ENCODE measurements around the gene LRTM2.

The LRTM2 gene

GRCh38 chr12:1872001-1872400, 51.6 kb downstream of the LRTM2 start:
- no peak overlapping the region for H3K27ac ChIP-seq (ENCODE audit: extremely low read depth, low read depth, low read length)
- ChIA-PET POLR2A (no interaction called here), CTCF (no interaction called here)
- no peaks in the 10 kb centered on the region for H3K4me1 ChIP-seq (ENCODE audit: control insufficient read depth, insufficient read depth, low read length)
- TF ChIP-seq ZNF266 (tag by site-specific recombination; IDR thresholded peaks at IDR 0.05; ENCODE audit: low read depth) (no peak), ZBTB48 (tag by site-specific recombination; IDR thresholded peaks at IDR 0.05) (no peak), ZNF561 (tag by site-specific recombination; IDR thresholded peaks at IDR 0.05; ENCODE audit: borderline replicate concordance) (no peak), GLIS2 (tag by site-specific recombination; IDR thresholded peaks at IDR 0.05) (no peak)
- TF ChIP-seq, protein P1, sequence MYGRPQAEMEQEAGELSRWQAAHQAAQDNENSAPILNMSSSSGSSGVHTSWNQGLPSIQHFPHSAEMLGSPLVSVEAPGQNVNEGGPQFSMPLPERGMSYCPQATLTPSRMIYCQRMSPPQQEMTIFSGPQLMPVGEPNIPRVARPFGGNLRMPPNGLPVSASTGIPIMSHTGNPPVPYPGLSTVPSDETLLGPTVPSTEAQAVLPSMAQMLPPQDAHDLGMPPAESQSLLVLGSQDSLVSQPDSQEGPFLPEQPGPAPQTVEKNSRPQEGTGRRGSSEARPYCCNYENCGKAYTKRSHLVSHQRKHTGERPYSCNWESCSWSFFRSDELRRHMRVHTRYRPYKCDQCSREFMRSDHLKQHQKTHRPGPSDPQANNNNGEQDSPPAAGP (tag by site-specific recombination; IDR thresholded peaks at IDR 0.05): no peak
- TF ChIP-seq, protein P2, sequence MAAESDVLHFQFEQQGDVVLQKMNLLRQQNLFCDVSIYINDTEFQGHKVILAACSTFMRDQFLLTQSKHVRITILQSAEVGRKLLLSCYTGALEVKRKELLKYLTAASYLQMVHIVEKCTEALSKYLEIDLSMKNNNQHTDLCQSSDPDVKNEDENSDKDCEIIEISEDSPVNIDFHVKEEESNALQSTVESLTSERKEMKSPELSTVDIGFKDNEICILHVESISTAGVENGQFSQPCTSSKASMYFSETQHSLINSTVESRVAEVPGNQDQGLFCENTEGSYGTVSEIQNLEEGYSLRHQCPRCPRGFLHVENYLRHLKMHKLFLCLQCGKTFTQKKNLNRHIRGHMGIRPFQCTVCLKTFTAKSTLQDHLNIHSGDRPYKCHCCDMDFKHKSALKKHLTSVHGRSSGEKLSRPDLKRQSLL (tag by site-specific recombination; IDR thresholded peaks at IDR 0.05): no peak
- H3K4me3 ChIP-seq (ENCODE audit: low read depth, low read length): no peak overlapping the region
- no peaks in the 10 kb centered on the region for H3K36me3 ChIP-seq (ENCODE audit: control insufficient read depth in 2 of 2, insufficient read depth in 1 of 2, low read length in 2 of 2)
- no peaks in the 10 kb centered on the region for H3K9me3 ChIP-seq (ENCODE audit: control insufficient read depth, insufficient read depth, low read depth, low read length)

DNA sequence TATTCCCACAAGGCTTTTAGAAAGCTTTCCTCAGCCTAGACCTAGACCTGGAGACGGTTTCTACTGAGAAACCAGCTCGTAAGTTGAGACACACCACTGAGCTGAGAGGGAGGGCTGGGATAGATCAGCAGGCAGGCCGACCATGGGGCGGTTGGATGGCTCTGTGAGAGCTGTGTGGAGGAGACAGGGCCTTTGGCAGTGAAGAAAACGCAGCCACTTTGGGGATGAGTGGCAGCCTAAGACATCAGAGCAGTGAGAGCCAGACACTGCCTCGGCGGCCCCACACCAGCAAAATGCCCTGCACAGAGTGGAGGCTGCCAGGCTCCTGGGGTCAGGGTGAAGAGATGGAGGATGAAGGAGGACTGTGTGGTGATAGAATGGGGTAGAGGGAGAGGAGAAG, 52.1 kb downstream of the LRTM2 start:
- Histone ChIP-seq H3K27ac (ENCODE audit: extremely low read depth, low read depth, low read length) (no peak overlapping the region), H3K36me3 (ENCODE audit: control insufficient read depth in 2 of 2, insufficient read depth in 1 of 2, low read length in 2 of 2) (no peaks in the 10 kb centered on the region), H3K4me1 (ENCODE audit: control insufficient read depth, insufficient read depth, low read length) (no peaks in the 10 kb centered on the region), H3K9me3 (ENCODE audit: control insufficient read depth, insufficient read depth, low read depth, low read length) (no peaks in the 10 kb centered on the region), H3K4me3 (ENCODE audit: low read depth, low read length) (no peak overlapping the region)
- TF ChIP-seq ZNF426 (tag by site-specific recombination; IDR thresholded peaks at IDR 0.05) (no peak), ZNF2 (tag by site-specific recombination; IDR thresholded peaks at IDR 0.05) (no peak), ZNF629 (tag by site-specific recombination; IDR thresholded peaks at IDR 0.05) (no peak), ZBTB44 (tag by site-specific recombination; IDR thresholded peaks at IDR 0.05) (no peak), REPIN1 (tag by site-specific recombination; IDR thresholded peaks at IDR 0.05; ENCODE audit: low read depth) (no peak)
- POLR2A ChIA-PET: no interaction called here
- CTCF ChIA-PET: no interaction called here

DNA sequence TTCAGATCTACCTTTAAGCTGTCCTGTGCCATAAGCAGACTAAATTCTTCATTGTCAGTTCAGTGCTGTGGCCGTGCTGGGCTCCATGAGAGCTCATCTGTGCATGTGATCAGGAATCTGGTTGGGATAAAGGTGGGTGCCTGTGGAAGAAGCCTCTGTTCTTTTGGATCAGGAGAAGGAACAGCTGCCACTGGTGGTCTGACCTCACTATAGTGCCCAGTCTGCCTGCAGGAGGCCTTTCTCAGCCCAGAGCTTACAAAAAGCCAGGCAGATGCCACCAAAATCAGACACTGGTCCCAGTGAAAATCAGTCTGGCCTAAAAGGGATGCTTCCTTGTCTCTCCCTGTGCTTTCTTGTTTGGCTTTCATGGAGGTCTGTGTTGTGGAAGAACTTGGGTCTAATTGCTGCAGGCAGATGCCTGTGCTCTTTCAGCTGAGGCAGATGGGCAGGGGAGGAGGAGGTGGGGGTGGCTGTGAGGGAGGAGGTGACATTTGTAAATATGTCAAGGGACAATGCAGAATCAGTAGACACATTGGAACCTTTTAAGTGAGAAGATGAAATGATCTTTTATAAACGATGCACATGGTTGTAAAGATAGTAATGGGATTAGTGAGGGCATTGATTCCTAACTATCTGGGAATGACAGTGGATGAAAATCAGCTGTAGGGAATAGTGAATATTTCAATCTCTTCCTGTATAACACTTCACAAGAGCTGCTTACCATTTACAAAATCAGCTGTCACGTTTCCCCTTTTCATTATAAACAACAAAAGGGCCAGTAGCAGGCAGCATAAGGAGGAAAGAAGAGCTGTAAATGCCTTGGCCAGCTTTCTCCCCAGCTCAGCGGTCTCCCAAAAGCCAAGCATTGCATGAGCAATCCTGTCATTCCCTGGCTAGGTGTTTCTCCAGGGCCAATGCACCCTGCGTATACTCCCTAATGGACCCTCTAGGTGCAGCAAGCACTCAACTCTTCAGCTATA, 53.5 kb downstream of the LRTM2 start:
- ChIA-PET CTCF (interaction anchor here (0.6 to 1.0 kb wide), 2 partner anchors 17 to 42 kb away, joined by 3 to 4 read pairs; no protein-coding TSS in a partner anchor), POLR2A (no interaction called here)
- H3K4me1 ChIP-seq (ENCODE audit: control insufficient read depth, insufficient read depth, low read length): no peaks in the 10 kb centered on the region
- TF ChIP-seq ZNF266 (tag by site-specific recombination; IDR thresholded peaks at IDR 0.05; ENCODE audit: low read depth): no peak
- no peak for TF ChIP-seq ZNF138 (tag by site-specific recombination; IDR thresholded peaks at IDR 0.05; ENCODE audit: borderline replicate concordance)
- TF ChIP-seq, protein P3, sequence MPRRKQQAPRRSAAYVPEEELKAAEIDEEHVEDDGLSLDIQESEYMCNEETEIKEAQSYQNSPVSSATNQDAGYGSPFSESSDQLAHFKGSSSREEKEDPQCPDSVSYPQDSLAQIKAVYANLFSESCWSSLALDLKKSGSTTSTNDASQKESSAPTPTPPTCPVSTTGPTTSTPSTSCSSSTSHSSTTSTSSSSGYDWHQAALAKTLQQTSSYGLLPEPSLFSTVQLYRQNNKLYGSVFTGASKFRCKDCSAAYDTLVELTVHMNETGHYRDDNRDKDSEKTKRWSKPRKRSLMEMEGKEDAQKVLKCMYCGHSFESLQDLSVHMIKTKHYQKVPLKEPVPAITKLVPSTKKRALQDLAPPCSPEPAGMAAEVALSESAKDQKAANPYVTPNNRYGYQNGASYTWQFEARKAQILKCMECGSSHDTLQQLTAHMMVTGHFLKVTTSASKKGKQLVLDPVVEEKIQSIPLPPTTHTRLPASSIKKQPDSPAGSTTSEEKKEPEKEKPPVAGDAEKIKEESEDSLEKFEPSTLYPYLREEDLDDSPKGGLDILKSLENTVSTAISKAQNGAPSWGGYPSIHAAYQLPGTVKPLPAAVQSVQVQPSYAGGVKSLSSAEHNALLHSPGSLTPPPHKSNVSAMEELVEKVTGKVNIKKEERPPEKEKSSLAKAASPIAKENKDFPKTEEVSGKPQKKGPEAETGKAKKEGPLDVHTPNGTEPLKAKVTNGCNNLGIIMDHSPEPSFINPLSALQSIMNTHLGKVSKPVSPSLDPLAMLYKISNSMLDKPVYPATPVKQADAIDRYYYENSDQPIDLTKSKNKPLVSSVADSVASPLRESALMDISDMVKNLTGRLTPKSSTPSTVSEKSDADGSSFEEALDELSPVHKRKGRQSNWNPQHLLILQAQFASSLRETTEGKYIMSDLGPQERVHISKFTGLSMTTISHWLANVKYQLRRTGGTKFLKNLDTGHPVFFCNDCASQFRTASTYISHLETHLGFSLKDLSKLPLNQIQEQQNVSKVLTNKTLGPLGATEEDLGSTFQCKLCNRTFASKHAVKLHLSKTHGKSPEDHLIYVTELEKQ (tag by site-specific recombination; IDR thresholded peaks at IDR 0.05; ENCODE audit: borderline replicate concordance): no peak
- no peak for TF ChIP-seq ZNF169 (tag by site-specific recombination; IDR thresholded peaks at IDR 0.05)
- no peak overlapping the region for H3K27ac ChIP-seq (ENCODE audit: extremely low read depth, low read depth, low read length)
- H3K36me3 ChIP-seq (ENCODE audit: control insufficient read depth in 2 of 2, insufficient read depth in 1 of 2, low read length in 2 of 2): no peaks in the 10 kb centered on the region
- H3K4me3 ChIP-seq (ENCODE audit: low read depth, low read length): no peak overlapping the region
- H3K9me3 ChIP-seq (ENCODE audit: control insufficient read depth, insufficient read depth, low read depth, low read length): no peaks in the 10 kb centered on the region
